SKM-1 (cell line): ENCODE measurements around the gene NKG7.

Experiments used
- DNase-seq: peaks from one replicate; lab custom pipeline; 2025; ENCODE audit not compliant: unreplicated experiment; lab: John Stamatoyannopoulos, UW

Gene NKG7

GRCh38 chr19:51391073-51391611 is 18.7 kb upstream of the NKG7 start:
- no peak for DNase-seq

DNA sequence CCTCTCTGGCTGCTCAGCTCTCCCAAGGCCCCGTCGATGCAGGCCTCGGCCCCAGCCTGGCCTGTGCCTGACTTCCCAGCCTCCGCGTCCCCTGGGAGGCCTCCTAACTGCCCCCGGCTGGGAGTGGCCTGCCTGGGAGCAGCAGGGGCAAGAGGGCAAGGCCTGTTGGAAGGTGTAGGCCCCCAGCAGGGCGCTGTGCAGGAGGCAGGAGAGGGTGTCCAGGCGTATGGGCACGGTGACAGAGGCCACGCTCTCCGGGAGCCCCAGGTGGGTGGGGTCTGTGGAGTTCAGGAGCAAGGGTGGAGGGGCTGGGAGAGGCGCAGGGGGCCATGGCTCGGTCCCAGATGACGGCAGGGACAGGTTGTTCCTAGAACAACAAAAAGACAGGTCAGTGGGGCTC is 16.7 kb upstream of the NKG7 start:
- no peak for DNase-seq

- DNase-seq: no peak
These were observed 15.5 kb upstream of the NKG7 start, which contains the start of gene LIM2 for GRCh38 chr19:51387924-51388389. Gene LIM2, minus strand, starts transcription at chr19:51387974. Its CDS starts 531 bp downstream, at chr19:51387443.

DNA sequence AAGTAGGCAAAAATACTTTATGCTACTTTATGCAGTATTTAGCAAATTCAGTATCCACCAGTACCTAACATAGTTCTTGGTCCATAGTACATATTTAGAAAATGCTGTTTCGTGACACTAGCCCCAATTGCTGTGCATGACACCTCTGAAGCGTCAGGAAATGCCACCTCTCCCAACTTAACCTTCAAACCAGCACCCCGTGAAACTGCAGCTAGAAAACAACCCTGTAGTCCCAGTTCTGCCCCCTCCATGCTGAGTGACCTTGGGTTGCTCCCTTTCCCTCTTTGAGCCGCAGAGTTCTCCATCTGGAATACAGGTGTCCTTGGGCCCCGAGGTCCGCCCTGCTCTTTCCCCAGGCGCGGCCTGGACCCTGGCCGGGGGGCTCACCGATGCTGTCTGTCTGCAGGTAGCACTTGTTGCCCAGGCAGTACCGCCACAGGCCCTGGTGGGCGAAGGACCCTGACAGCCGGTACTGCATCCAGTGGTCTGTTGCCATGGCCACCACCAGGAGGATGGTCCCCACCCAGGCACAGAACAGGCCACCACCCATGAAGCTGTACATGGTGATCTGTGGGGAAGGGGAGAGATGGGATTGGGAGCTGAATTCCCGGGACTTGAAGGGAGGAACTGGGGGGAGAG is 14.5 kb upstream of the NKG7 start:
- no peak for DNase-seq

GRCh38 chr19:51382004-51382403 is 9.6 kb upstream of the NKG7 start:
- DNase-seq: no peak

DNA sequence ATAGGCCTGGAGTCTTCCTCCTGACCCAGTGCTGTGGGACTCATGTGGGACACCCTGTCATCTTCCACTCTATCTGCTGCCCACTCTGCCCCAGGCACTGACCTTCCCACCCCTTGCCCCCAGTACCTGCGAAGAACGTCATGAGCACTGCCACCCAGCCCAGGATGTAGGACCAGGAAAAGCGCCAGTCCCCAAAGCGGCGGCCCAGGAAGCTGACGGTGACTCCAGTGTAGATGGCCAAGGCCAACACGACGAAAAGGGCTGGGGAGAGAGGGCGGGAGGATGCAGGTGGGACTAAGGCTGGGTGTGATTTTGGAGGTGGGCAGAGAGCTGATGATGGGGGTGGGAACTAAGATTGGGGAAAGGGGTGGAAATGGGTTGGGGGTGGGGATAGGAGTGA is 7.9 kb upstream of the NKG7 start:
- no peak for DNase-seq

- no peak for DNase-seq
These were observed 5.0 kb upstream of the NKG7 start for GRCh38 chr19:51377422-51377821.

DNA sequence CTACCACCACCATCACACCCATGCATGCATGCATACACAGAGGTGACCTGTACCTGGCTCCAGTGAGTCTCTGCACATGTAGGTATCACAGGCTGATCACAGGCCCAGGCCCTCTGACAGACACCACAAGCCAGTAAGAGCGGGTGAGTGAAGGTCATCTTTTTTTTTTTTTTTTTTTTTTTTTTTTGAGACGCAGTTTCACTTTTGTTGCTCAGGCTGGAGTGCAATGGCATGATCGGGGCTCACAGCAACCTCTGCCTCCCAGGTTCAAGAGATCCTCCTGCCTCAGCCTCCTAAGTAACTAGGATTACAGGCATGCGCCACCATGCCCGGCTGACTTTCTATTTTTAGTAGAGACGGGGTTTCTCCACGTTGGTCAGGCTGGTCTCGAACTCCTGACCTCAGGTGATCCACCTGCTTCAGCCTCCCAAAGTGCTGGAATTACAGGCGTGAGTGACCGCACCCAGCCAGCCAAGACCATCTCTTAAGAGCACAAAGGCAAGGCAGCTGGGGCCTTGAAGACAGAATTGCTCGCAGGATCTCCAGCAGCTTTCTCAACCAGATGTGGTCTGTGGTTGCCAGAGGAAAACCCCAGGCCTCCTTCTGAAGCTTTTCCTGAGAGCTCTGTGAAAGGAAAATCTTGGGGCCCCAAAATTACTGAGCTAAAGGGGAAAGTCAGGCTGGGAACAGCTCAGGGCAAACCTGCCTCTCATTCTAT is 3.2 kb upstream of the NKG7 start:
- DNase-seq: no peak

- DNase-seq: no peak
These were observed 319 bp downstream of the NKG7 start for GRCh38 chr19:51372021-51372648.

GRCh38 chr19:51371186-51371690 is 1.2 kb downstream of the NKG7 start:
- no peak for DNase-seq

DNA sequence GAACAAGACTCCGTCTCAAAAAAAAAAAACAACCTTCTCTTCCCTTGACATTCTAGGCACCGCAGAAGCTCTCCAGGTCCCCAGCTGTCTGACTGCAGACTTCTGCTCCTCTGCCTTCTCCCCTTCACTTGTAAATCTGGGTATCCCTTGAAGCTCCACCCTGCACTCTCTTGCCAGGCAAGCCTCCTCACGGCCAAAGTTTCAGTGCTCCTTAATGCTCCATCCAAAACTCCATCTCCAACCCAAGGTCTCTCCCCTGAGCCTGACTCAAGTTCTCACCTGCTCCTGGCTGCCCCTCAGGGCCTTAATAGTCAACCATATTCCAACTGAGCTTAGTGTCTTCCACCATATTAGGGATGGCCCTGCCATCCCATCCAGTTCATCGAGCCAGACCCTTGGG is 2.2 kb downstream of the NKG7 start:
- DNase-seq: no peak

DNA sequence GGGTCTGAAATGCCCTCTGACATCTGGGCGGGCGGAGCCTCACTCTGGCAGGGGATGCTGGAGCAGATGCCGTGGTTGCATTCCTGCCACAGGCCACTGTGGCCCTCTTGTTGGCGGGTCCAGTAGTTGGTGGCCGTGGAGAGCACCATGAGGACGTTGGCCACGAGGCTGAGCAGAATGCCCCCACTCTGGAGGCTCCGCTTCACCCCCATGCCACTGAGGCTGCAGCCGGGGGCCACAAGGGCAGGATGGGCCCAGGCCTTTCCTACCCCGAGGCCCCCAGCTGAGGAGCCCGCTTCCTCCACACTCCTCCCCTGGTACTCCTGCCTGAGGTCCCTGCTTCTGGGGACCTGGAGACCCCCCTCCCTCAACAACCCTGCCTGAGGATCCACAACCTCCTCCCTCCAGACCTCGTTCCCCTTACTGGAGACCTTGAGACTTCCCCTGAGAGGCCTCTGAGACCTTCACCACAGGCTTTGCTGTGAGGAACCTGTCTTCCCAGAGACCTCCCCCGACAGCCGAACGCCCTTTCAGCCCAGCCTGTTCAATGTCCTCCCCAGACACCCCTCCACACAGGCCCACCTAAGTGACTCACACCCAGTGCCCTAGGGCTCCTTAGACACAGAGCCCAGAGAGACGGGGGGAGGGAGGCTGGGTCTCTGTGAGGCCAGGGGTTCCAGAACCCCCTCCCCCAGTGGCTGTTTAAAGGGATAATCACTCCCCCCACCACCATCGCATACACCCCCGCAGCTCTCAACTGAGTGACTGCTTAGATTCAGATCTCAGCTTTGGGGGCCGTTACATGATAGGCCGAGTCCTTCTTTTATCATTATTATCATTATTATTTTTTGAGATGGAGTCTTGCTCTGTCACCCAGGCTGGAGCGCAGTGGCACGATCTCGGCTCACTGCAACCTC is 3.8 kb downstream of the NKG7 start, which contains the start of gene CLDND2:
CLDND2 (minus strand) TSS at position 638 of the 917 bp plus-strand sequence; CDS start at position 212, 426 bp downstream.
- peak; percentile 13 for DNase-seq

DNA sequence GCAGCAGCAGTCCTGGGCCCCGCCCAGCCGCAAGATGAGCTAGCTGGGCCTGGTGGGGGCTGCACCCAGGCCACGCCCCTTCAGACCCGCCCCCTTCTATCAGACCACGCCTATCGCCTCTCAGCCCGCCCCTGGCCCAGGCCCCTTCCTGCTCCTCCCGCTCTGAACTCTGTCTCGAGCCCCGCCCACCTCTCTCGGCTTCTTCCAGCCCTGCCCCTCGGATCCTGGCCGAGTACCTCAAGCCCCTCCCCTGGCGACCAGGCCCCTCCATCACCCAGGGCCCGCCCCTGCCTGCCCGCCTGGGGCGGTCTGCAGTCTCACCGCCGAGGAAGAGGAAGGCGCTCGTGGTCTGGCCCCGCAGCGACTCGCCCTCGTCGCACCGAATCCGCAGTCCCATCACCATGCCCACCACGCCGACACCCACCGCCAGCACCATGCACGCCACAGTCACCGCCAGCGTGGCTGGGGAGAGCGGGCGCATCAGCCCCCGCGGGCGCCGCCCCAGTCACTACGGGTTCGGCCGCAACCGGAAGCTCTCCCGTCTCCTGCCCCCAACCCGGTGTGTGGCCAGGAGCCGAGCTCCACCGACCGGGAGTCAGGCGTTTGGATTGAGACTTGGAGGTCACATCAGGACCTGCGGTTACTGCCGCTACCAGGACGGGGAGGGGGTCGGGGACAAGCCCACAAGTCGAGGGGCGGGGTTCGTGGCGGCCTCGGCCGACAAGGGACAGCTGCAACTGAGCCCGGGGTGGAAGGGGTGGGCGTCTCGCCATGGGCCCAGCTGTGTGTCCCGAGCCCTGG is 4.7 kb downstream of the NKG7 start:
- peak; percentile 70 for DNase-seq

DNA sequence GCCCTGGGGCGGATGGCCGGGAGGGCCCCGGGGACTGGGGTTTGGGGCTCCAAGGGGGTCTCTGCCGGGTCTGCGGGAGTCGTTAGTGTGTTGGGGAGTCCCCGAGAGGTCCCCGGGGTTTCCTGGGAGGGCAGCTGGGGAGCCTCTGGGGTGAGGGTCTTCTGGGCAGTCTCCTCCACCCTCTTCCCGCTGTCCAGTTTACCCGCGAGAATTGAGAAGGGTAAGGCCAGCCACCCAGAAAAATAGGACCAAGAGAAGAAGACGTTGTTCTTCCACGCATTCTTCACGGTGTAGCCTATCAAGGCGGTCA is 5.2 kb downstream of the NKG7 start:
- DNase-seq: no peak

GRCh38 chr19:51366389-51367254 is 5.8 kb downstream of the NKG7 start:
- DNase-seq: peak; percentile 83

DNA sequence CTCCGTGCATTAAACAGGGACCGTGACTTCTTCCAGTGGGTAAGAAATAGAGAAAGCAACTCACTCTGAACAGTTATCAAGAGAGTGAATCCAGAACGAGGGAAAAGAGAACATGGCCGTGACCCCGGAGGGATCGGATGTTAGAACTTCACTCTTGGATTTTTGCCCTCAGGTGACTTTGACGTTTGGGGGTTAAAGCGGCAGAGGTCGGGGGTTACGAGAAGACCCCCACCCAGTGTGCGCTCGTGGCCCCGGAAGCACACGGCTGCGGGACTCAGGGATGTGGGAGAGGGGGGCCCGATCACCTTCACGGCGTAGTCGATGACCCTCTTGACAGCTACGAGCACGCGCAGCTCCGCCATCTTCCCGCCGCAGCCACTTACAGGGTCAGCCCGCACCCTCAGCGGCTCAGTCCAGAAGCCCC is 6.5 kb downstream of the NKG7 start, which contains the start of gene ETFB:
ETFB (minus strand) TSS at position 424 of the 424 bp plus-strand sequence; CDS start at position 362, 62 bp downstream.
- no peak for DNase-seq

GRCh38 chr19:51365211-51365964 is 7.1 kb downstream of the NKG7 start:
- DNase-seq: no peak
